Measurements from ENCODE around the gene GH1. TPM values are rescaled to one million over a fixed set of nuclear protein-coding genes. Genes with fewer than 3 reads are reported as not detected.
"Not testable (repeated sequence)": the region's sequence is repeated elsewhere in the genome, so short reads cannot be mapped to it uniquely, and the experiment has no call there.

The GH1 gene
- total RNA-seq, 1 donor from 2014 or later = not detected

- no peaks in the 10 kb centered on the region for H3K9me3 ChIP-seq
- no peak overlapping the region for H3K4me3 ChIP-seq
- ATAC-seq (no peak), DNase-seq (no peak)
- H3K27me3 ChIP-seq = no peaks in the 10 kb centered on the region
- peaks cover 5% of the 10 kb centered on the region for H3K4me1 ChIP-seq
- no peak overlapping the region for H3K27ac ChIP-seq
- no peaks in the 10 kb centered on the region for H3K36me3 ChIP-seq
- intact Hi-C loops (cut with DNase I) = no loop called here
- no peak for TF ChIP-seq CTCF (IDR thresholded peaks at IDR 0.05)
Observed at GRCh38 chr17:63926164-63926563, 7.5 kb upstream of the GH1 start.

- H3K27ac ChIP-seq = no peak overlapping the region
- peaks cover under 1% of the 10 kb centered on the region for H3K4me1 ChIP-seq
- H3K36me3 ChIP-seq = no peaks in the 10 kb centered on the region
- ATAC-seq (no peak), DNase-seq (no peak)
- no peak overlapping the region for H3K4me3 ChIP-seq
- no peaks in the 10 kb centered on the region for H3K27me3 ChIP-seq
- no peak for TF ChIP-seq CTCF (IDR thresholded peaks at IDR 0.05)
- intact Hi-C loops (cut with DNase I) = no loop called here
- no peaks in the 10 kb centered on the region for H3K9me3 ChIP-seq
Observed at GRCh38 chr17:63925615-63926014, 7.0 kb upstream of the GH1 start.

GRCh38 chr17:63922402-63922801 is 3.8 kb upstream of the GH1 start:
- intact Hi-C loops (cut with DNase I); DNase-seq; H3K4me3 ChIP-seq; H3K27me3 ChIP-seq; H3K9me3 ChIP-seq; H3K4me1 ChIP-seq; ATAC-seq; H3K36me3 ChIP-seq; H3K27ac ChIP-seq: not testable (repeated sequence)

GRCh38 chr17:63920779-63921178 is 2.1 kb upstream of the GH1 start:
- DNase-seq; H3K27ac ChIP-seq; intact Hi-C loops (cut with DNase I); H3K36me3 ChIP-seq; H3K4me3 ChIP-seq; H3K4me1 ChIP-seq; H3K9me3 ChIP-seq; ATAC-seq; H3K27me3 ChIP-seq: not testable (repeated sequence)

GRCh38 chr17:63920050-63920449 is 1.4 kb upstream of the GH1 start:
- H3K4me3 ChIP-seq; H3K27me3 ChIP-seq; DNase-seq; H3K9me3 ChIP-seq; H3K4me1 ChIP-seq; ATAC-seq; H3K36me3 ChIP-seq; H3K27ac ChIP-seq; intact Hi-C loops (cut with DNase I): not testable (repeated sequence)

- Histone ChIP-seq H3K4me3 (no peak overlapping the region), H3K36me3 (no peaks in the 10 kb centered on the region), H3K4me1 (peaks cover 4% of the 10 kb centered on the region), H3K27ac (no peak overlapping the region), H3K9me3 (no peaks in the 10 kb centered on the region), H3K27me3 (peaks cover 8% of the 10 kb centered on the region)
- TF ChIP-seq CTCF (IDR thresholded peaks at IDR 0.05) = peak; percentile 95
- ATAC-seq = peak; percentile 94
- intact Hi-C loops (cut with DNase I) = loop anchor here (10.0 kb wide), 2 partner anchors 105 to 215 kb away; partner anchors contain the start of genes ERN1 and ICAM2
- no peak for DNase-seq
Observed at GRCh38 chr17:63919311-63919723, 678 bp upstream of the GH1 start.

- no peak for TF ChIP-seq CTCF (IDR thresholded peaks at IDR 0.05)
- H3K27ac ChIP-seq = no peak overlapping the region
- intact Hi-C loops (cut with DNase I) = loop anchor here (10.0 kb wide), 2 partner anchors 106 to 216 kb away; partner anchors contain the start of genes ERN1 and ICAM2
- no peaks in the 10 kb centered on the region for H3K36me3 ChIP-seq
- no peak for ATAC-seq
- no peak for DNase-seq
- H3K9me3 ChIP-seq = no peaks in the 10 kb centered on the region
- H3K4me1 ChIP-seq = peaks cover 4% of the 10 kb centered on the region
- H3K4me3 ChIP-seq = no peak overlapping the region
- H3K27me3 ChIP-seq = peaks cover 8% of the 10 kb centered on the region
Observed at GRCh38 chr17:63918305-63918704, 334 bp downstream of the GH1 start.

All from upper lobe of right lung (tissue), 1 donor.